ENCODE results near the gene CCDC158. TPM values are rescaled to one million over a fixed set of nuclear protein-coding genes. Genes with fewer than 3 reads are reported as not detected.
A peak's percentile ranks its signal among the peaks of the same experiment; 100 is the strongest.

CCDC158 gene
- total RNA-seq, 8 experiments from 2014 or later, result 0.05 to 0.29 (median 0.18) TPM; not detected in 3

DNA sequence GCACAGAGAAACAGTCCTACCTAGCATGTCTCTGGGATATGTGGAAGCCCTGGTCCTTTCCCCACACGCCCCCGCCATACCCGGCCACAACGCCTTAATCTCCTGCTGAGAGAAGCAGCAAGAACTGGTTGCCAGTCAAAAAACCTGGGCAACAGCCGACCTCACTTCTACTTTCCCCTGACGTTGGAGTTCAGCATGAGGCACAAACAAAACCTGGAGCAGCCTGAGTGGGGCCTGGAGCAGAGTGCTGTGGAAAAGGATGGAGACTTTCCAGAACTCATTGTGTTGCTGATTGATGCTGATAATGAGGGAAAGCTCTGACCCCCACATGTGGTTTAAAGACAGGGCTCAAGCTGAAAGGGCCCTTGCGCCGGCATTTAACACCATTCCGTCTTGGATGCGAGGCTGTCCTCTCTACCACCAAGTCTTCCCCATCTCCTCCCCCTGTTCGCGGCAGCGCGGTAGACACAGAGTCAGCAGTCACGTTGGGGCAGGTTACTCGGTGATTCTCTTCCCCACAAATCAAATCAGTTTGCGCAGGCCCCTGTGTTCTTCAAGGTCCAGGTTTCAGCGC is 666 bp downstream of the CCDC158 start:
- H3K4me3 ChIP-seq, result no peak overlapping the region
- H3K27ac ChIP-seq, result no peak overlapping the region
- no peaks in the 10 kb centered on the region for H3K4me1 ChIP-seq (replicated peaks in 1 of 2)
- in situ Hi-C loops (cut with MboI; ENCODE audit: low pct_unique_long_range_greater_than_20kb in 2 of 9, low sequenced_read_pairs in 9 of 9, unreplicated experiment in 9 of 9), result no loop called here
- no peak for ATAC-seq (replicated peaks in 6 of 8)
- 20 to 95% (median 82%) methylated on average over 2 to 17 of the region's 18 CpGs; no CpG with 5 or more reads in 2 of the 10 experiments for WGBS, 10 experiments

DNA sequence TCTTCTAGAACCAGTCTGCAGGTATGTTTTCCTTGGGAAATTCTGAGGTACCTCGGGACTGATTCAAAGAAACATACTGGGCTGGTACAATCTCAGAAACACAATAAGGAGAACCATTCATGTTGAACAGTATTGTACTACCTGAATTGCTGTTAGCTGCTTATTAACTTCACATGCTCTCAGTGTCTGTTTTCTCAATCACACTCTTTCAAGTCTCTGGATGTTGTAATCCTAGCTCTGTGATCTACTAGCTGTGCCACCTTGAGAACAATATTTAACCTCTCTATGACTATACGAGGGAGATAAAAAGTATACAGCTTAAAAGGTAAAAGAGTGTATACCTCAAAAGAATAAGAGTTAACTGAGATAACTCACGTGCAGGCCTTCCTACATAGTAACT is 10.3 kb downstream of the CCDC158 start:
- Histone ChIP-seq H3K4me1 (replicated peaks in 1 of 2) (no peaks in the 10 kb centered on the region), H3K27ac (no peak overlapping the region), H3K4me3 (no peak overlapping the region)
- no peak for ATAC-seq (replicated peaks in 6 of 8)
- in situ Hi-C loops (cut with MboI; ENCODE audit: low pct_unique_long_range_greater_than_20kb in 2 of 9, low sequenced_read_pairs in 9 of 9, unreplicated experiment in 9 of 9), result no loop called here
- WGBS, 10 experiments, result 53 to 88% (median 70%) methylated on average over 2 to 3 of the region's 3 CpGs; no CpG with 5 or more reads in 2 of the 10 experiments

DNA sequence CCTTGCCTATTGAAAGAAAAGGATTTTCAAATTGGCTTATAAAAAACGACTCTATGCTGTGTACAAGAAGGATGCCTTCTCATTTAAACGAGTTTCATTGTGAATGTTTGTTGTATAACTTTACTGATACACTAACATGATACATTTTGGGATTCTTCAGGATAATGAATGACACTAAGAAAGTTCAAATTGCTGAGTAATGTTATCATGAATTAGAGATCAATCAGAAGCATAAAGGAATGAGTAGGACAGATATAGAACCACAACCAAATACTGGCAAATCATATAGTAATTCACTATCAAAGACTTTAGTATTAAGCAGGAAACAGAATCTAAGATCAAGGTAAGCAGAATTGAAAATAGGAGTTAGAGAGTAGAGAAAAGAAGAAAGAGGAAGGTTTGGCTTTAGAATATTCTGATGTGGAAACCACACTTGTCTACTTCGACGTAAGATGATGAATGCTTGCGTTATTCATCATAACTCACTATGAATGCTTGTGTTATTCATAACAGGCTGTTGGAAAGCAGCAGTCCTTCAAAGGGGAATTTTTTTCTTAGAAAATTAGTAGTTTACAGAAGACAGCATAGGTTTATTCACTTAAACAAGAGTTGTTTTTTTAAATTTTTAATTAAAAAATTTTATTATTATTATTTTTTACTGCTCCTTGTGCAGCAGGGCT is 13.4 kb downstream of the CCDC158 start:
- in situ Hi-C loops (cut with MboI; ENCODE audit: low pct_unique_long_range_greater_than_20kb in 2 of 9, low sequenced_read_pairs in 9 of 9, unreplicated experiment in 9 of 9), result no loop called here
- 25 to 94% (median 60%) methylated on average over 4 to 5 of the region's 5 CpGs for WGBS, 10 experiments
- no peak overlapping the region for H3K4me3 ChIP-seq
- no peak overlapping the region for H3K27ac ChIP-seq
- no peak for ATAC-seq (replicated peaks in 6 of 8)
- no peaks in the 10 kb centered on the region for H3K4me1 ChIP-seq (replicated peaks in 1 of 2)

DNA sequence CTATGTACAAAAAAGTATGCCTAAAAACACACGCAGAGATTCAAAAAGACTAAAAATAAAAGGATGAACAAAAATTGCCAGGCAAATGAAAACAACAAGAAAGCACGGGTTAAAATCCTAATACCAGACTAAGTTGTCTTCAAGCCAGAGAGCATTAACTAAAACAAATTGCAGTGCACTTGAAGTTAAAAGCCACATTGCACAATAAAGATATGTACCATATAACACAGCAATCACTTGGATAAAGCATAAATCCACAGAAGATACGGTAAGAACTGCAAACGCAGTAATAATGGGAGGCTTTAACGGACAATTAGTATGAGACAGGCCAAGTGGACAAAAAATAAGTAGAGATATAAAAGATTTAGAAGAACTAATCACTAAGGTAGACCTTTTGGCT is 14.9 kb downstream of the CCDC158 start:
- no peak for ATAC-seq (replicated peaks in 6 of 8)
- Histone ChIP-seq H3K4me1 (replicated peaks in 1 of 2) (no peaks in the 10 kb centered on the region), H3K4me3 (no peak overlapping the region), H3K27ac (no peak overlapping the region)
- in situ Hi-C loops (cut with MboI; ENCODE audit: low pct_unique_long_range_greater_than_20kb in 2 of 9, low sequenced_read_pairs in 9 of 9, unreplicated experiment in 9 of 9), result no loop called here
- WGBS, 10 experiments, result 44 to 100% (median 77%) methylated on average over 1 to 5 of the region's 5 CpGs

DNA sequence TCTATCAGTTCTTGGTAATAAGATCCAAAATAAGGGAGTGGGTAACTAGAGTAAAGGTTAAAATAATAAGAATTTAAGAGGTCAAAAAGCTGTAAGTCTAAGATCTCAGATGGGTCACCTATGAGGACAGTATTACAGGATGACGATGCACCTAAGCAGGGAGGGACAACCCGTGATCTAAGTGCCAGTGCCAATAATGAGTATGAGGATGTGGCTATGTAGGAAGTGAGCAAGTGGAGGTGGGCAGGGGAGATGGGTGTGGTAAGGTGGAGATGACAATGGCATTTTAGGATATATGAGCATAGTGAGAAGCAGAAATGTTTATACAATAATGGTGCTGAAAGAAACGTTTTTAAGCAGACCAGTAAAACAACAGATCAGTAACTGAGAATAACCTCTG is 19.3 kb downstream of the CCDC158 start:
- no peak for ATAC-seq (replicated peaks in 6 of 8)
- no peaks in the 10 kb centered on the region for H3K4me1 ChIP-seq (replicated peaks in 1 of 2)
- no peak overlapping the region for H3K4me3 ChIP-seq
- no peak overlapping the region for H3K27ac ChIP-seq
- in situ Hi-C loops (cut with MboI; ENCODE audit: low pct_unique_long_range_greater_than_20kb in 2 of 9, low sequenced_read_pairs in 9 of 9, unreplicated experiment in 9 of 9), result no loop called here
- 0 to 78% (median 64%) methylated on average over 1 to 3 of the region's 3 CpGs for WGBS, 10 experiments

DNA sequence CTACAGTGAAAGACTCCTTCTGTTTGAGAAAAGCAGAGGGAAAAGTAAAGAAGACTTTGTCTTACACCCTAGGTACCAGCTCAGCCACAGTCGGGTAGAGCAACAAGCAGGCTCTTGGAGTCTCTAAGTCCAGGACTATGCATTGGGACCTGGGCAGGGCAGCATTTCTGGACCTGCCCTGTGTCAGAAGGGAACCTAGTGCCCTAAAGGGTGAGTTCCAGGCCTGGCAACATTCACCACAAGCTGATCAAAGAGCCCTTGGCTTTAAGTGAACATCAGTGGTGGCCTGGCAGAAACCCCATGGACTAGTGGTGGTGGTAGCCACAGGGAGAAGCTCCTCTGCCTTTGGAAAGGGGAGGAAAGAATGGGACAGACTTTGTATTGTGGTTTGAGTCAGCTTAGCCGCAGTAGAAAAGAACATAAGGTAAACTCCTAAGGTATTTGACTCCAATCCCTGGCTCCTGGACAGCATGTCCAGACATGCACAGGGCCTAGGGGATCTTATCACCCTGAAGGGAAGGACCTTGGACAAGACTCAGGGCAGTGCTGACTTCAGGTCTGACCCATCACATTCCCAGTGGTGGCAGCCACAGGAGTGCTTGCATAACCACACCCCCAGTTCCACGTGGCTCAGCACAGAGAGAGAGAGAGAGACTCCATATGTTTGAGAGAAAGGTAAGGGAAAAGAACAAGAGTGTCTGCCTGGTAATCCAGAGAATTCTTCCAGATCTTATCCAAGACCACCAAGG is 32.6 kb downstream of the CCDC158 start:
- peak in 2 of 8 experiments; percentile 71 to 88 for ATAC-seq (replicated peaks in 6 of 8)
- WGBS, 10 experiments, result 0 to 100% (median 79%) methylated on average over 1 to 2 of the region's 3 CpGs; no CpG with 5 or more reads in 4 of the 10 experiments
- Histone ChIP-seq H3K4me3 (no peak overlapping the region), H3K4me1 (replicated peaks in 1 of 2) (no peaks in the 10 kb centered on the region), H3K27ac (no peak overlapping the region)
- in situ Hi-C loops (cut with MboI; ENCODE audit: low pct_unique_long_range_greater_than_20kb in 2 of 9, low sequenced_read_pairs in 9 of 9, unreplicated experiment in 9 of 9), result no loop called here

DNA sequence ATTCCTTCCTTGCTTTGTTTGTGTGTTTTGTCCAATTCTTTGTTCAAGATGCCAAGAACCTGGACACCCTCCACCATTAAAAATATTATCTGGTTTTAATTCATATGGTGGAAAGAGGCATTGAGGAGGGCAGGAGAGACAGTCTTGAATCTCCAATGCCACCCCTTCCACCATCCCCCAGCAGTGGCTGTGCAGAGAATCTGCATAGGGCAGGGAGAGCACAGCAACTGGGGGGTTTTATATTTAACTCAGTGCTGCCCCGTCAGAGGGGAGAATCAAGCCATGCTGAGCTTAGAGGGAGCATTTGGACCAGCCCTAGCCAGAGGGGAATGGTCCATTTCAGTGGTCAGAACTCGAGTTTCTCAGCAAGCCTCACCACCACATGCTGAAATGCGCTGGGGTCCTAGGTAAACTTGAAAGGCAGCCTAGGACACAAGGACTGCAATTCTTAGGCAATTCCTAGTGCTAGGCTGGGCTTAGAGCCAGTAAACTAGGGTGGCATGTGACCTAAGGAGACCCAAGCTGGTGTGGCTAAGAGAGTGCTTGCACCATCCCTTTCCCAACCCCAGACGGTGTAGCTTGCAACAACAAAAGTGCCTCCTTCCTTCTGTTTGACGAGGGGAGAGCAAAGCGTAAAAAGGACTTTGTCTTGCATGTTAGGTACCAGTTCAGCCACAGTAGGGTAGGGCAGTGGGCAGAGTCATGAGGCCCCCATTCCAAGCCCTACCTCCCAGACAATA is 34.2 kb downstream of the CCDC158 start:
- Histone ChIP-seq H3K4me1 (replicated peaks in 1 of 2) (no peaks in the 10 kb centered on the region), H3K4me3 (no peak overlapping the region), H3K27ac (no peak overlapping the region)
- WGBS, 10 experiments, result 20 to 100% (median 86%) methylated on average over 1 to 4 of the region's 6 CpGs; no CpG with 5 or more reads in 3 of the 10 experiments
- ATAC-seq (replicated peaks in 6 of 8), result peak in 1 of 8 experiments; percentile 16
- in situ Hi-C loops (cut with MboI; ENCODE audit: low pct_unique_long_range_greater_than_20kb in 2 of 9, low sequenced_read_pairs in 9 of 9, unreplicated experiment in 9 of 9), result no loop called here

DNA sequence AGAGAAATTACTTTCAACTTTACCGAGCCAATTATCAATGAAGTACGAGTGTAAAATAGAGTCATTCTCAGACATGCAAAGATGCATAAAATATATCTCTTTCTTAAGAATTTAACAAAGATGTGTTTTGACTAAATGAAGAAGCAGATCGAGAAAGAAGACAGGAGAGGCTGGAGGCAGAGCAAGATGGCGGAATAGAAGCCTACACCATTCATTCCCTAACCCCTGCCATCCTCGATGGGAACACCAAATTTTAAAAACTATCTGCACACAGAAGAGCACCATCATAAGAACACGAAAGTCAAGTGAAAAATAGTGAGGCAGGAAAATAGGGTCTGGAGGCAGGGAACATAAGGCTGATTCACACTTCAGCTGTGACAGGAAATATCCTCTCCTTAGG is 35.0 kb downstream of the CCDC158 start:
- H3K4me3 ChIP-seq, result no peak overlapping the region
- 49 to 93% (median 86%) methylated on average over 4 to 6 of the region's 6 CpGs; no CpG with 5 or more reads in 1 of the 10 experiments for WGBS, 10 experiments
- in situ Hi-C loops (cut with MboI; ENCODE audit: low pct_unique_long_range_greater_than_20kb in 2 of 9, low sequenced_read_pairs in 9 of 9, unreplicated experiment in 9 of 9), result no loop called here

DNA sequence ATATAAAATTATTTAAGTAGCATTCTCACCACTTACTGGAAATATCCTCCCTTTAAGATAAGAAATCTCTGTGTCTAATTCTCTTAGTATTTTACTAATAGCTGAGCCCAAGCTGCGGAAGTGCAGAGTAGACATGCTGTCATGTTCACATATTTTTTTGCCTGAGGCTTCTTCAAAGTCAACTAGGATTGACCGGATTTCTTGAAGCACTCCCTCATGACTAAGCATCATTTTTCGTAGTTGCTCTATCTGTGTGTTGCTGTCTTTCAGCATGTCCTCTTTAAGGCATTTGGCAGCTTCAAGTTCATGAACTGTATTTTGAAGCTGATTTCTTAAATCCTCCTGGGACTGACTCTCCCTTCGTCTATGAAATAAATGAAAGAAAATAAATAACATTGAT is 36.9 kb downstream of the CCDC158 start:
- no peaks in the 10 kb centered on the region for H3K4me1 ChIP-seq (replicated peaks in 1 of 2)
- 25 to 92% (median 65%) methylated on average over 1 to 4 of the region's 4 CpGs; no CpG with 5 or more reads in 1 of the 10 experiments for WGBS, 10 experiments
- no peak overlapping the region for H3K27ac ChIP-seq
- in situ Hi-C loops (cut with MboI; ENCODE audit: low pct_unique_long_range_greater_than_20kb in 2 of 9, low sequenced_read_pairs in 9 of 9, unreplicated experiment in 9 of 9), result no loop called here
- H3K4me3 ChIP-seq, result no peak overlapping the region
- peak in 2 of 8 experiments; percentile 58 to 81 for ATAC-seq (replicated peaks in 6 of 8)

More for the DNA sequence above, 35.0 kb downstream of the CCDC158 start:
- ATAC-seq (replicated peaks in 6 of 8), result no peak
- H3K27ac ChIP-seq, result no peak overlapping the region
- H3K4me1 ChIP-seq (replicated peaks in 1 of 2), result no peaks in the 10 kb centered on the region

DNA sequence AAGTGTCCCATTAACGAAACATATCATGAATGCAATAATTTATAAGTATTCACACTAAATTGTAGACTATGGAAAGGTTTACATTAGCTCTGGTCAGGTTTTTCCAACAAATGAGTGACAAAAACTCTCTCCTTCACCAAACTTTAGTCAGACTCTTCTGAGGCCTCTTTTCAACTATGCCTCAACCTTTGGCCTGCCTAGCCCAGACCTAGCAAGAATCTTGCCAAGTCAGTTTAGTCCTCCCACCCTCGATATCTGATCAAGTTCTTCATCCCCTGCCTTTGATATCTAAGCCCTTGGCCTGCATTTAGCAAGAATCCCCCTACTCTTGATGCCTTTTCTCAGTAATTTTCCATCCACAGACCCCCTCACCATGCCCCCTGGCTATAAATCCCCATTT is 37.9 kb downstream of the CCDC158 start:
- H3K27ac ChIP-seq, result no peak overlapping the region
- in situ Hi-C loops (cut with MboI; ENCODE audit: low pct_unique_long_range_greater_than_20kb in 2 of 9, low sequenced_read_pairs in 9 of 9, unreplicated experiment in 9 of 9), result no loop called here
- peaks cover 2 to 4% of the 10 kb centered on the region in 2 donors for H3K4me1 ChIP-seq (replicated peaks in 1 of 2)
- 39 to 100% (median 88%) methylated on average over 1 to 2 of the region's 2 CpGs; no CpG with 5 or more reads in 3 of the 10 experiments for WGBS, 10 experiments
- no peak overlapping the region for H3K4me3 ChIP-seq
- no peak for ATAC-seq (replicated peaks in 6 of 8)

DNA sequence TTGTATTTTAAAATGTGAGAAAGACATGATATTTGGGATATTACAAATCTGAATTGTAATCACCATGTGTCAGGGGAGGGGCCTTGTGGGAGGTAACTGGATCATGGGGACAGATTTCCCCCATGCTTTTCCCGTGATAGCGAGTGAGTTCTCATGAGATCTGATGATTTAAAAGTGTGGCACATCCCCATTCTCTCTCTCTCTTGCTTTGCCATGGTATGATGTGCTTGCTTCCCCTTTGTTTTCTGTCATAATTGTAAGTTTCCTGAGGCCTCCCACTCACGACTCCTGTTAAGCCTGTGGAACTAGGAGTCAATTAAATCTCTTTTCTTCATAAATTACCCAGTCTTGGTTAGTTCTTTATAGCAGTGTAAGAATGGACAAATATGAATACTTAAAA is 39.0 kb downstream of the CCDC158 start:
- ATAC-seq (replicated peaks in 6 of 8), result no peak

DNA sequence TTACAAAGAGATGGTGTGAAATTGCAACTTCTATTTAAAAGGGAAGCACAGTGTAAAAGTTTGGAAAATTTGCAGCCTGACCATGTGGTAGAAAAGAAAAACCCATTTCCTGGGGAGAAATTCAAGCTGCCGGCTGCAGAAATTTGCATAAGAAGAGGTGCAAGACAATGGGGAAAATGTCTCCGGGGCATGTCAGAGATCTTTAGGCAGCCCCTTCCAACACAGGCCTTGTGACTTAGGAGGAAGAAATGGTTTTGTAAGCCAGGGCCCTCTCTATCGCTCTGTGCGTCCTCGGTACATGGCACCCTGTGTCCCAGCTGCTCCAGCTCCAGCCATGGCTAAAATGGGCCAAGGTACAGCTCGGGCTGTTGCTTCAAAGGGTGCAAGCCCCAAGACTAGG is 40.4 kb downstream of the CCDC158 start:
- H3K27ac ChIP-seq, result no peak overlapping the region
- no peak for ATAC-seq (replicated peaks in 6 of 8)
- no peak overlapping the region for H3K4me3 ChIP-seq
- in situ Hi-C loops (cut with MboI; ENCODE audit: low pct_unique_long_range_greater_than_20kb in 2 of 9, low sequenced_read_pairs in 9 of 9, unreplicated experiment in 9 of 9), result no loop called here
- H3K4me1 ChIP-seq (replicated peaks in 1 of 2), result peaks cover 13 to 15% of the 10 kb centered on the region in 2 donors
- WGBS, 10 experiments, result 32 to 100% (median 69%) methylated on average over 1 to 4 of the region's 6 CpGs; no CpG with 5 or more reads in 2 of the 10 experiments

More for the DNA sequence above, 39.0 kb downstream of the CCDC158 start:
- H3K27ac ChIP-seq, result no peak overlapping the region
- H3K4me1 ChIP-seq (replicated peaks in 1 of 2), result peaks cover 13 to 14% of the 10 kb centered on the region in 2 donors
- in situ Hi-C loops (cut with MboI; ENCODE audit: low pct_unique_long_range_greater_than_20kb in 2 of 9, low sequenced_read_pairs in 9 of 9, unreplicated experiment in 9 of 9), result no loop called here
- no peak overlapping the region for H3K4me3 ChIP-seq
- WGBS, 10 experiments, result 40 to 100% (median 100%) methylated on average over 1 to 3 of the region's 3 CpGs; no CpG with 5 or more reads in 1 of the 10 experiments
